HTR-8/SVneo (cell line): ENCODE results near the gene BUD31.
A peak's percentile ranks its signal among the peaks of the same experiment; 100 is the strongest.
"Not testable (repeated sequence)": the region's sequence is repeated elsewhere in the genome, so short reads cannot be mapped to it uniquely, and the experiment has no call there.

Experiments
- DNase-seq: peaks from one replicate; pipeline ENCODE4 v3.0.0; 2011; ENCODE audit warnings: low spot score, mixed read lengths; ENCODE audit not compliant: insufficient read length
- FAIRE-seq: peaks from 2 replicates; lab custom pipeline; 2011; peaks lifted over from hg19 to GRCh38; lab: Jason Lieb, UNC

BUD31 gene

DNA sequence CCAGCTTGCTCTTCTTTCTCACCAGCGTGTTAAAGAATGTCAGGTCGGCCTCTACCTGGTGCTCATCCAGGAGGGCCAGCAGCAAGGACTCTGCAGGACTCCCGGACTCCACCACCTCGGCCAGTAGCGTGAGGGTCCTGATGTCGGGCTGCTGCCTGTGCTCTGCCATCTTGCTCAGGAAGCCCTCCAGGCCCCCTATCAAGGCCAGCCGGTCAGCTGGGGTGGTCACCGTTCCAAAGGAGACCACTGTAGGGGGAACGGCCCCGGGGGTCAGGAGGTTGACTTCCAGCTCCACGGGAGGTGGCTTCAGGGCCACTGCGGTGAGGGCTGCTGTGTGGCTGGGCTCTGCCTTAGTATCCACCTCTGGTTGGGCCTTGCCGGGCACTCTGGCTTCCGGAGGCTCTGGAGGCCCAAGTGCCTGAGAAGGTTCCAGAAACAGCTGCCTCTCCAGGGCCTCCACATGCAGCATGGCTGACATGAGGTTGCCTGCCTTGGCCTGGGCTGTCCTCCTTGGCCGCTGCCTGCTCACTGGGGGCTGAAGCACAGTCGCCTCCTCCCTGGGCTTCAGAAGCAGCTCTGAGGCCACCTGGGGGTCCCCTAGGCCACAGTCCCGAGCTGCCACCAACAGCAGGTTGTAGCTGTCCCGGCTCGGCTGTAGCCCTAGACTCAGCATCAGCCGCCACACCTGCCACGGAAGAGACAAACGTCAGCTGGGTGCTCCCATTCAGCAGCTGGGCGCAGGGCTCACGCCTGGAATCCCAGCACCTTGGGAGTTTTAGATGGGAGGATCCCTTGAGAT lies 16.4 kb downstream of the BUD31 start:
- DNase-seq (no peak), FAIRE-seq (no peak)

DNA sequence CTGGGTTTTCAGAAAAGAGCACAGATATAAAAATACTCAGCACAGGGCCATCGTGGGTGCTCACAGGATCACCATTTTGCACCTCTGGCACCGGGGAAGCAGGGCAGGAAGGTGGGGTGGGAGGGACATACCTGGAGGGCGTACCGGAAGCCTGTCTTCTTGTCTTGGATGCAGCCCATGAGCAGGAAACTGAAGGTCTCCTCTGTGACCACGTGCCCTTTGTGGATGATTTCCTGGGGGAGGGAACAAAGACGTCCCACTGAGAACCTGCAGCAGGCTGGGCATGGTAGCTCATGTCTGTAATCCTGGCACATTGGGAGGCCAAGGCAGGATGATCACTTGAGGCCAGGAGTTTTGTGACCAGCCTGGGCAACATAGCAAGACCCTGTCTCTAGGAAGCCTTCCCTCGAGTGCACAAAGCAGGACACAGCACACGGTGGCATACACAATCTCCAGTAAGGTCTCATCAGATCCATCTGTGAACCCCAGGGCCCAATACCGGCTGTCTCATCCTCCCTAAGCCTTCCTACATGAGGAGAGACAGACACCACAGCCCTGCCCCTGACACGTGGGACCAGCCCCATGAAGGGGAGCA lies 20.3 kb downstream of the BUD31 start:
- FAIRE-seq (no peak), DNase-seq (no peak)

DNA sequence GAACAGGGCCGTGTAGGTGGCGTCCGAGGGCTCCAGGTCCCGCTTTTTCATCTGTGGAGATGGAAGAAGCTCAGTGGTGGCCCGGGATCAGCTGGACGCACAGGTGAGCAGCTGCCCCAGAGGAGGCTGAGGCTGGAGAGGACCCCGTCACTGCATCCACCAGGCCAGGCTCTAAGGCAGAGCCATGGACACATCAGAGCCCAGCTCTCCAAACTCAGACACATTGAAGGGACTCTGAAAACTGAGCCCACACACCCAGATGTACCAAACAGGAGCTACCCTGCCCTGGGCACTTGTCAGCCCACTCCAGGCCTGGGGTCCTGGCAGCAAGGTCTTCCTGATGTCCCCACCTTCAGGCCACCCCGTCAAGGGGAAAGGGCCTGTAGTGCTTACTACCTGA lies 21.0 kb downstream of the BUD31 start:
- FAIRE-seq (no peak), DNase-seq (no peak)

DNA sequence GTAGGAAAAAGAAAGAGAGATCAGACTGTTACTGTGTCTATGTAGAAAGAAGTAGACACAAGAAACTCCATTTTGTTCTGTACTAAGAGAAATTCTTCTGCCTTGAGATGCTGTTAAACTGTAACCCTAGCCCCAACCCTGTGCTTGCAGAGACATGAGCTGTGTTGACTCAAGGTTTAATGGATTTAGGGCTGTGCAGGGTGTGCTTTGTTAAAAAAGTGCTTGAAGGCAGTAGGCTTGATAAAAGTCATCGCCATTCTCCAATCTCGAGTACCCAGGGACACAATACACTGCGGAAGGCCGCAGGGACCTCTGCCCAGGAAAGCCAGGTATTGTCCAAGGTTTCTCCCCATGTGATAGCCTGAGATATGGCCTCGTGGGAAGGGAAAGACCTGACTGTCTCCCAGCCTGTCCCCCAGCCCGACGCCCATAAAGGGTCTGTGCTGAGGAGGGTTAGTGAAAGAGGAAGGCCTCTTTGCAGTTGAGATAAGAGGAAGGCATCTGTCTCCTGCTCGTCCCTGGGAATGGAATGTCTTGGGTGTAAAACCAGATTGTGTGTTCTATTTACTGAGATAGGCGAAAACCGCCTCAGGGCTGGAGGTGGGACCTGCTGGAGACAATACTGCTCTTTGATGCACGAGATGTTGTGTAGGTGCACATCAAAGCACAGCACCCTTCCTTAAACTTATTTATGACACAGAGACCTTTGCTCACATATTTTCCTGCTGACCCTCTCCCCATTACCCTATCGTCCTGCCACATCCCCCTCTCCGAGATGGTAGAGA lies 23.2 kb downstream of the BUD31 start:
- FAIRE-seq, DNase-seq: not testable (repeated sequence)

DNA sequence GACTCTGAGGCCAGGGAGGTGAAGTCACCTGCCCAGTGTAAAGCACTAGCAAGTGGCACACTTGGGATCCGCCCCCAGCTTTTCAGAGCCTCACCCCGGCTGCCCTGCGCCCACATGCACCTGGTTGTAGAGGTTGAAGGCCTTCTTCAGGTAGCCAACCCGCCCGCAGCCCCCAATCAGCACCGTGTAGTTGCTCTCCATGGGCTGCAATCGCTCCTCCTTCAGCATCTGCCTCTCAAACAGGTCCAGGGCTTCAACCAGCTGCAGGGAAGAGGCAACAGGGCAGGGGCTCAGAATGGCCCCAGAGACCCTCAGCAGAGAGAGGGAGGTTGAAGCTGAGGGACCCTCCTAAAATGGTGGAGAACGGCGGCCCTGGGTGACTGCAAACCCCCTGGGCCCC lies 24.4 kb downstream of the BUD31 start:
- DNase-seq = no peak
- FAIRE-seq = no peak

DNA sequence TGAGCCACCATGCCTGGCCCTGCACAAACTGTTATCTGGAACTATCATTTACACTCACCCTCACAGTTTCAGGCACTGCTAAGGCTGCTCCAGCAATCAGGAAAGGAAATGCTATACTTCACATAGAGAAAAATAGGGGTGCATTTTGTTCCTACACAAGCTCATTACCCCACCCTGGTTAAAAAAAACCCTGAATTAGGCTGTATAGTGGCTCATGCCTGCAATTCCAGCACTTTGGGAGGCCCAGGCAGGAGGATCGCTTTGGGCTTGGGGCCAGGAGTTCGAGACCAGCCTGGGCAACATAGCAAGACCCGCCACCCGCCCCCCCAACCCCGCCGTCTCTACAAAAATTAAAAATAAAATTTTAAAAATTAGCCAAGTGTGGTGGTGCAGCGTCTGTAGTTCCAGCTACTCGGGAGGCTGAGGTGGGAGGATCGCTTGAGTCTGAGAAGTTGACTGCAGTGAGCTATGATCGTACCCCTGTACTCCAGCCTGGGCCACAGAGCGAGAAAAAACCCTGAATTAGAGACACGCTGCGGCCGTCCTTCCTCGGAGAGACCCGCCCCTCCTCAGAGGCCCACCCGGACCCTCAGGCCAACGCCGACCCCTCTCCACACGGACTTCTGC lies 29.3 kb downstream of the BUD31 start:
- FAIRE-seq = no peak
- DNase-seq = no peak

DNA sequence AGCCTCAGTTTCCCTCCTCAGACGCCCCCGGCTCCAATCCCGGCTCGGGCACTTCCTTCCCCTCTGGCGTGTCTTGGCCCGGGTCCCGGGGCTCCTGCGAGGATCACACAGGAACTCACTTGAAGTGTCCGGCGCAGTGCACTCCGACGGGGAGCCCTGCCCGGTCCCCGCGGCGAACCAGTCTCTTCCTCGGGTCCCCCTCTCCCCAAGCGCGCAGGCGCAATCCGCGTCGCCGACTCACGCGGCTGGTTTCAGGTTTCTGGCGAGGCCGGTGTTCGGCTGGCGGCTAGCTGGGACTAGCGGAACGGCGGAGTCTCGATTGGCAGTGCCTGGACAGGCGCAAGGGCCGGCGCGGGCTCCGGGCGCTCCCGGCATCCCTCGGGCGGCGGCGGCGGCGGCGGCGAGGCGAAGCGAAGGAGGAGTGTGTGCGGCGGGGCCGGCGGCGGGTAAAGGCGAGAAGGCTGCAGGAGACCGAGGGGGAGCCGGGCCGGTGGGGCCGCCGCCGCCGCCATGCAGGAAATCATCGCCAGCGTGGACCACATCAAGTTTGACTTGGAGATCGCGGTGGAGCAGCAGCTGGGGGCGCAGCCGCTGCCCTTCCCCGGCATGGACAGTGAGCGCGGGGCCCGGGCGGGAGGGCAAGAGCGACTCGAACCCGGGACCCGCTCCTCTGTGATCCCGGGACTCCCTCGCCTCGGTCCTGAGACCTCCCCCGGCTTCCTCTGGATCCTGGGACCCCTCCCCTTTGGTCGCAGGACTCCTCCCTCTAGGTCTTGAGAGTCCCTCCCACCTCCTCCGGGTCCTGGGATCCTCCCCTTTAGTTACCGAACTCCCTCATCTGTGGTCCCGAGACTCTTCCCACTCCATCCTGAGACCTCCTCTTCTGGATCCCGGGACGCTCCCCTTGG lies 30.1 kb downstream of the BUD31 start, which contains the start of the genes CPSF4 and PTCD1:
TSS of gene CPSF4 (plus strand) at position 371 of the 908 bp plus-strand sequence. CDS start at position 511, 140 bp downstream.
TSS of gene PTCD1 (minus strand) at position 226 of the 908 bp plus-strand sequence. CDS start 3,556 bp downstream, outside the sequence.
- DNase-seq (peak; percentile 94), FAIRE-seq (peak; percentile 9)

DNA sequence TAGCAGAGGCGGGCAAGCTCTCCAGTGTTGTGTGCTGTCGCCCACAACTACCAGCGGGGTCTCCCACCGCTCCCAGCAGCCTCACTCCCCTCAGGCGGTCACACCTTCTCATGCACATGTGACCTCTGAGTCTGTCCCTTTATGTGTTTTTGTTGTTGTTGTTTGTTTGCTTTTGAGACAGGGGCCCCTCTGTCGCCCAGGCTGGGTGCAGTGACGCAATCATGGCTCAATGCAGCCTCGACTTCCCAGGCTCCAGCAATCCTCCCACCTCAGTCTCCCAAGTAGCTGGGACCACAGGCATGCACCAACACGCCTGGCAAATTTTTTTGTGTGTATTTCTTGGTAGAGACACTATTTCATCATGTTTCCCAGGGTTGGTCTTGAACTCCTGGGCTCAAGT lies 31.4 kb downstream of the BUD31 start:
- no peak for FAIRE-seq

DNA sequence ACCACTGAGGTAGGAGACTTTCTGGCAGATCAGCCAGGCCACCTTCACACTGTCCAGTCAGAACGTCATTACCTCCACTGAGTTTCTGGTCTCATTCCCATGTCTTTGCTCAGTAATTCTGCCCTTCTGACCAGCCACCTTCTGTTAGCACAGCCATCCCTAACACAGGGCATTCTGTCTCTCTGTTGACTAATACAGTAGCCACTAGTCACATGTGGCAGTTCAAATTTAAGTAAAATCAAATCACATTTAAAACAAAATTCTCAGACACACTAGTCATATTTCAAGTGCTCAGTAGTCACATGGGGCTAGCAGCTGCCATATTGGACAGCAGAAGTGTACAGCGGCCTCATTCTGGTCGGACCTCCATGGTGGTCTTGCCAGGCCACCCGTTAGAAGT lies 37.3 kb downstream of the BUD31 start:
- no peak for DNase-seq
- FAIRE-seq = no peak

More for the DNA sequence above, 31.4 kb downstream of the BUD31 start:
- no peak for DNase-seq

DNA sequence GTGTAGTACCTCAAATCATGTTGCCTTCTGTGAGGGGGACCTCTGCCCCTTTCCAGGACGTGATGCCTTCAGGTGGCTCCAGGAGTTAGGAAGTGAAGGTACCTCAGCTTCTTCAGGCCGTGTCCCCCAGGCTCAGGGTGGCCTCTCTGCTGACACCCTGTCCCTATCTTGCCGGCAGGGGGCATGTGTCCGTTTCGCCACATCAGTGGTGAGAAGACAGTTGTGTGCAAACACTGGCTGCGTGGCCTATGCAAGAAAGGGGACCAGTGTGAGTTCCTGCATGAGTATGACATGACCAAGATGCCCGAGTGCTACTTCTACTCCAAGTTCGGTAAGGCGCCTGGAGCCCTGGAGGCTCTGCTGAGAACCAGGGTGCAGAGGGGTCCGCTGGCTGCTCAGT lies 39.2 kb downstream of the BUD31 start:
- FAIRE-seq (no peak), DNase-seq (no peak)

DNA sequence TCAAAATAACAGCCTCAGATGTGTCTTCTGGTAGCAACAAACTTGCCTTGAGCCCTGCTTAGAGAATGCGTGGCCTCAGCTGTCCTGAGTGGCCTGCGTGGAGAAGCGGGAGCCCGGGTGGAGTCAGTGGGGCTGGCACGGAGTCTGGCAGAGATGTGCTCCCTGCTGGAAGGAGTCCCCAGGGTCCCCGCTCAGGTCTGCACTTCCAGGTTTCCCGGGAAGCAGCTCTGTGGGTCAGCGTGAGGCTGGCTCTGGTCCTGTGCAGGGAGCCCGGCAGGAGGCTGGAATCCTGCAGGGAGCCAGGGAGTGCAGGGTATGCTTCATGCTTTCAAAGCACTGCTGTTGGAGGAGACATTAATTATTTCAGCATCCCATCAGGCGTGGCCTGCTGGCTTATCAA lies 40.1 kb downstream of the BUD31 start:
- FAIRE-seq (no peak), DNase-seq (no peak)

DNA sequence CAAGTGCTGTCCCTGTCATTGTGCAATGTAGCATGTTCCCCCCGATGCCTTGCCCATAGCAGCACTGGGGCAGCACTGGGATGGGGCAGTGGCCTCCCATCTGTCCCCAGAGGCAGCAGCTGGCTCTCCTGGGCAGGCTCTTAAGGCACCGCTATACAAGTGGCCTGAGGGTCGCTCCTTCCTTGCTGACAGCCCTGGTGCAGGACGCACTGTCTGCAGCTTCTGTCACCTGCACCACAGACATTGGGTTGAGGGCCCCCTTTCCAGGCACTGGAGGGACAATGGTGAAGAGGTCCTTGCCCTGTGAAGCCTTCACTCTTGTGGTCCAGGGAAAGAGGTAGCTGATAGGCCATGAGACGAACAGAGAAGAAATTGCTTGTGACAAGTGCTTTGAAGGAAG lies 40.6 kb downstream of the BUD31 start:
- FAIRE-seq (no peak), DNase-seq (no peak)

DNA sequence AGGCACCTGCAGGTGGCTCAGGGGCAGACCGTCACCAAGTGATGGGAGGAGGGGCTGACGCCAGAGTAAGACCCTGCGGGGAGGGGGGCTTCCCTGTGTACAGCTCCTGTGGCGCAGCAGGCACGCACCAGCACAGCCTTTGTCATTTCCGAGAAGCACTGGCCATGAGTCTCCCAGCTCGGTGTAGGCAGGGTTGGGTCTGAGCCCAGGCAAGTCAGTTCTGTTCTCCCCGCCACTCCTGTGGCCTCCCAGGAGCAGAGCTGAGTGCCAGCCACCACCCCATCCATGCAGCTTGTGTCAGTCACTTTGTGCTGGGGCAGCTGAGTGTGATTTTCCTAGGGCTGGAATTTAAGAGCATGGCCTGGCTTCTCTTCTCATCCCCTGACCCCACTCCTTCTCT lies 43.2 kb downstream of the BUD31 start:
- DNase-seq (no peak), FAIRE-seq (no peak)

DNA sequence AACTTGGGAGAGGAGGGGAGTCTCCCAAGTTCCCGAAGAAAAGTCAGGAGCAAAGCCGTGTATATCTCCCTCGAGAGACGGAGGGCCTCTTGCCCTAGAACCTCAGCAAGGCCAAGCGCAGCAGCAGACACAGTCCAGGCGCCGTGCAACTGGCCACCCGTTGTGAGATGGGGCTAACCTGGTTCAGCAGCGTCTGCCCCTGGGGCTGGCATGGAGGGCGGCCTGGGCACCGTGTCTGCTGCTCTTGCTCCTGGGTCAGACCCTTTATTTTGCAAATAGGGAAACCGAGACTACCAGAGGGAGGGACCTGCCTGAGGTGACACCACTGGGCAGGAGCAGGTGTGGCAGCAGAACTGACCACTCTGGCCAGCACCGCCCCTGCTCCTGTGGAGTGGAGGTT lies 43.8 kb downstream of the BUD31 start:
- no peak for DNase-seq
- no peak for FAIRE-seq

DNA sequence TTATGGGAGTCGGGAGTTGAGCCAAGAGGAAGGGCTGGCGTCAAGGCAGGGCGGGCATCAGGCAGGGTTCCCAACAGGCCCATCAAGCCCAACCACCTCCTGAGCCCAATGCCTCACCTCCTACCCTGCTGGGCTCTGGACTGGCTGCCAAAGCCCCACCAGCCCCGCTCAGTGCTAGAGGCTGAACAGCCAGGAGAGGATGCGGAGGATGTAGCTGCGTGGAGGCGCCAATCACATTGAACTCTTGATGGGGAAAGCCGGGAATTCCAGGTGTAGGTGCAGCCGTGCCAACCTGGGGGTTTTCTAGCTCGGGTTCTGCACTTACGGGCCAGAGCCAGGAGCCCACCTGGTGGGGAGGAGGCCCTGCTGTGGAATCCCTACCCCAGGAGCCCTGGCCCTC lies 44.3 kb downstream of the BUD31 start:
- no peak for DNase-seq
- FAIRE-seq = no peak

DNA sequence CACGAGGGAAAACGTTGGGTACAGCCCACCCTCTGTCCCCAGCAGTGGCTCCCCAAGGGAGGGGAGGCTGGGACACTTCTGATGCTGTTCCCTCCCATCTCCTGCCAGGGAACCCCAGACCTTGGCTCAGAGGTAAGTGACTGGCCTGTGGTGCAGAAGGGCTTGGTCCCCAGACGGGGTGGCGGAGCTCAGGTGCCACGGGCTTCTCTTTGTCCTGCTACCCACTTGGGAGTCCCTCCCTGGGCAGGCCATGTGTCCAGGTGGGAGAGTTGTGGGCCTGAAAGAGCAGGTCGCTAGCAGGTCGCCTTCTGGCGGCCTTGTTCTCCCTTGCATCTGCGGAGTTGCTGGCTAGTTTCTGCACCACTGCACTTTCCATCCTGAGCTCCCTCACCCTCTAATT lies 47.1 kb downstream of the BUD31 start:
- FAIRE-seq (no peak), DNase-seq (no peak)

DNA sequence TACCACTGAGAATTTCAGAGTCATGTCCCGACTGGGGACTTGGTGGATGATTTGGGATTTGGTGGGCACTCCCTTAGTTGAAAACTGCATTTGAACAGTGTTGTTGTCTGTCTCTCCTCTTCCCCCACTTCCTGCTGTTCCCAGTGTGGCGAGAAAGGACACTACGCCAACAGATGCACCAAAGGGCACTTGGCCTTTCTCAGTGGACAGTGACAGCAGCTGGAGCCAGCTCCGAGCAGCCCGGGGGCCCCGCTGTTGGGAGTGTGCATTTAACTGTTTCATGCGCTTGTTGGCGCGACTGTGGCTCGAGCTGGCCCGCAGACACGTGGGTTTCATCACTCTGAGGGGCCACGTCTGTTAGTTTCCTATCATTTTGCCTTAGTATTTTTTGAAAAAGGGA lies 47.5 kb downstream of the BUD31 start:
- FAIRE-seq = no peak
- no peak for DNase-seq

DNA sequence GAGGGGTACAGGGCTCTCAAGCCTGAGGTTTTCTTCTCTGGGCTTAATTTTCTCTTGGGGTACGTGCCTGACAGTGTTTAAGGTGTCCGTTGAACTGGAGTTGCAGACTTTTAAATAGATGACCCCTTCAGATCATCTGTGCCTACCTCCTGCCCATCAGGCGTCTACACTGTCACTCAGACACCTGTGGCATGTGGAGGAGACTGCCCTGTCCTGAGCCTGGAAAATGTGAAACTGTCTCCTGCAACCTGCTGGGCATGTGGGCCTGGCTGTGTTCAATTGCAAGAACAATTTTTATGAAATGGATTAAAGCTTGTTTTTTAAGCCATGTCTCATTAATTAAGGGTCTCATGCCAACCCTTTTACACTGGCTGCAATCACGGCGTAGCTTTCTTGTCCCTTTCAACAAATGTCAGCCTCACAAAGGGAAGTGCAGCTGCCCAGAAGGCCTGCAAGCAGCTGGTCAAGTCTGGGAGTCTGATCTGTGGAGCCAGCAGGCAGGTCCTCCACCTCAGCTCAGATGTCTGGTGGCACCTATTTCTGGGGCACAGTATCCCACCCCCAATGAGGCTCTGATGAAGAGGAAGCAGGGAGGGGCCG lies 48.4 kb downstream of the BUD31 start:
- FAIRE-seq = no peak
- DNase-seq = no peak
